Measurements from ENCODE around the gene SPOP.

Gene SPOP

DNA sequence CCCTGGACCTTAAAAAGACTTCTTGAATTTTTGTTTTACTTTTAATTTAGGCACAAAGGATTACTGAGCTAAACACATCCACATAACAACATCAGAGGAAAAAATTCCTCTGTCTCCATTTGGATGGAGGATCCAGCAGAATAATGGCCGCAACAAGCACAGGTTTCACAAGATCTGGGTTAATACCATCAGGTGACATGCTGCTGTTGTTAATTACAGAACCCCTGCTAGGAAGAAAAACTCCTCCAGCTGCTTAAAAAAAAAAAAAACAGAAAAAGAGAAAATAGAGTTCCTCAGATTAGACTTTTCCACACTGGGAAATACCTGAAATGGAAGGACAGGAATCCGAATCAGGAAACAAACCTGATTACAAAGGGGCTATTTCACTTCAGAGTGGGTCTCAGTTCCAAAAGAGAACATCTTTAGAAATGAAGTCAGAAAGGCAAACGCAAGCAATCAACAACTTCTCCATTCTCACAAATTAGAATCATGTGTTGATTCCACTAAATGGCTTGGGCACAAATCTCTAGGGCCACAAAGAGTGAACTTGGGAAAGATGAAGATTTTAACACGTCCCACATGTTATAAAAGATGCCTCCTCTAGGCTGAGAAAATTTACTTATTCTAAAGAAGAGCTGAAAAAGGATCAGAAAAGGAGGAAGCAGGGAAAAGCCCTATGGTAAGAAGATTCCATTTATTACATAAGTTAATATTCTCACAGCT is 44.0 kb downstream of the SPOP start:
- no peak overlapping the region for H3K27ac ChIP-seq
- TF ChIP-seq, protein P1, sequence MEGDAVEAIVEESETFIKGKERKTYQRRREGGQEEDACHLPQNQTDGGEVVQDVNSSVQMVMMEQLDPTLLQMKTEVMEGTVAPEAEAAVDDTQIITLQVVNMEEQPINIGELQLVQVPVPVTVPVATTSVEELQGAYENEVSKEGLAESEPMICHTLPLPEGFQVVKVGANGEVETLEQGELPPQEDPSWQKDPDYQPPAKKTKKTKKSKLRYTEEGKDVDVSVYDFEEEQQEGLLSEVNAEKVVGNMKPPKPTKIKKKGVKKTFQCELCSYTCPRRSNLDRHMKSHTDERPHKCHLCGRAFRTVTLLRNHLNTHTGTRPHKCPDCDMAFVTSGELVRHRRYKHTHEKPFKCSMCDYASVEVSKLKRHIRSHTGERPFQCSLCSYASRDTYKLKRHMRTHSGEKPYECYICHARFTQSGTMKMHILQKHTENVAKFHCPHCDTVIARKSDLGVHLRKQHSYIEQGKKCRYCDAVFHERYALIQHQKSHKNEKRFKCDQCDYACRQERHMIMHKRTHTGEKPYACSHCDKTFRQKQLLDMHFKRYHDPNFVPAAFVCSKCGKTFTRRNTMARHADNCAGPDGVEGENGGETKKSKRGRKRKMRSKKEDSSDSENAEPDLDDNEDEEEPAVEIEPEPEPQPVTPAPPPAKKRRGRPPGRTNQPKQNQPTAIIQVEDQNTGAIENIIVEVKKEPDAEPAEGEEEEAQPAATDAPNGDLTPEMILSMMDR (conservative IDR thresholded peaks at IDR 0.05), result no peak

DNA sequence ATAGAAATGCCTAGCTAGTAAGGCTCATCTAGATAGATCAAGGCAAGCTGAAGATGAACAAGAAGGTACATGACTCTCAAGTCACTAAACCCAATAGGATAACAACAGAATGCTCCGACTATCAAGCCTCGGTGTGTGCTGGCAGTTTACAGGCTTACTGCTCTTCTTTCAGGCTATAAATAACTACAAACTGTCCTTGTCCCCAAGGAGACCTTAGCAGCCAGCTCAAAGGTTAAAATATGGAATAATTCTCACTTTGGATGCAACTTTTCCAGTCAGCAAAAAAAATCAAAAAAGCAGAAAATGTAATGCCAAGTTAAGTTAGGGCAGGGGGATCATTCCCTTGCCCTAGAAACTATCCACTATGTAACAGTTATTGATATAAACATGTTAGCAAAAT is 44.6 kb downstream of the SPOP start:
- TF ChIP-seq, protein P1 (conservative IDR thresholded peaks at IDR 0.05), result no peak
- no peak overlapping the region for H3K27ac ChIP-seq

DNA sequence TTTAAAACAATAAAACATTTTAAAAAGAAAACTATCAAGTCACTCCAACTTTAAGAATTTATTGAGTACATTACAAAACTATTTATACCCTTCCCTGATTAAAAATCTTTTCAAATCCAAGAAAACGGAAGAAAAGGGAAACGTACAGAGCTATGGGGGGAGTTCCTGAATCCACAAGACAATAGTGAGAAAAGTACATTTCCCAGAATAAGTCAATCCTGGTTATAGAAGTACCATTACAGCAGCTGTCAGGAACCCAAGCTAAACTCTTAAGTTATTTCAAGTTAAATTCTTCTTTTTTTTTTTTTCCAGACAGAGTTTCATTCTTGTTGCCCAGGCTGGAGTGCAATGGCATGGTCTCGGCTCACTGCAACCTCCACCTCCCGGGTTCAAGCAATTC is 45.7 kb downstream of the SPOP start:
- TF ChIP-seq, protein P1 (conservative IDR thresholded peaks at IDR 0.05), result no peak
- no peak overlapping the region for H3K27ac ChIP-seq

DNA sequence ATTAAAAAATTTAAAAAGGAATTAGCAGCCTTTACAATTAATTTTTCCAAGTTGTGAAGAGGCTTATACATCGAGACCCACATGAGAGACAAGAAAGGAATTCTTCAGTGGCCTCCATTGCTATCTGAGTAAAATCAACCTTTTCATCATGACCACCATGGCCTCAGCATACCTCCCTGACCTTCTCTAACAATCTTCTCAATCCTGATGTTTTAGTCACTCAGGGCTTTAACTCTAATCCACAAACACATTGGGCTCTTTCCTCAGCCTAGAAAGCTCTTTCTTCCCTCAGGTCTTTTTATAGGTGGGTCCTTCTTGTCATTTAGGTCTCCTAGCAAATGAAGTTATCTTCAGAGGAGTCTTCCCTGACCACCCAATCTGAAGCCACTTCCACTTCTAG is 46.4 kb downstream of the SPOP start:
- H3K27ac ChIP-seq, result no peak overlapping the region
- TF ChIP-seq, protein P1 (conservative IDR thresholded peaks at IDR 0.05), result no peak

DNA sequence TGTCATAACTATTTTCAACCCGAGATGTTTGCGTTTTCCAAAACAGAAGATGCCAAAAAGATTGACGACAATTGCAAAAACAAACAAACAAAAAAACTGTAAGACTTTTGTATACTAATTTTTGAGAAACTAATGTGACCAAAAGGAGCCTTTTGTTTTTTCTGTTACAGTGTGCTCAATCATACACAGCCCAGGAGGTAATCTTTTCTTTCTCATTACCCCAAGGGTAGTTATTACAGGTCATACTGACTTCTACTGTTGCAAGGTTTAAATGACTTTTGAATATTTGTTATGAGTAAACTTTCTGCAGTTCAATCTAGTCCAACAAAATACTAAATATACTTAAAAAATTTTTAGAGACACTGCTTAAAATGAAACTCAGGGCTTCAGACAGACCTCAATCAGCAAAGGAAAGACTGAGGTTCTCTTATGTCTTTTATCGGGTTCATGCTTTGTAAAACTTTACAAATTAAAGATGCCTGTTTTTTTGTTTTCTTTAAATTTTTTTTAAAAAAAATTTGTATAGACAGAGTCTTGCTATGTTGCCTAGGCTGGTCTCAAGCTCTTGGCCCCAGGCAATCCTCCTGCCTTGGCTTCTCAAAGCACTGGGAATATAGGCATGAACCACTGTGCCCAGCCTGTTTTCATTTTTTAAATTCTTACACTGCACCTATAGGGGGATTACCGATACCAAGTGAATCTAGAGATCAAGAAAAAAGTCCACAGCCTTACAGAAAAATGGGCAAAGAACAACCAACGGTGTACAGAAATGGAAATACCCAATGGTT is 47.6 kb downstream of the SPOP start:
- no peak overlapping the region for H3K27ac ChIP-seq
- TF ChIP-seq, protein P1 (conservative IDR thresholded peaks at IDR 0.05), result no peak

DNA sequence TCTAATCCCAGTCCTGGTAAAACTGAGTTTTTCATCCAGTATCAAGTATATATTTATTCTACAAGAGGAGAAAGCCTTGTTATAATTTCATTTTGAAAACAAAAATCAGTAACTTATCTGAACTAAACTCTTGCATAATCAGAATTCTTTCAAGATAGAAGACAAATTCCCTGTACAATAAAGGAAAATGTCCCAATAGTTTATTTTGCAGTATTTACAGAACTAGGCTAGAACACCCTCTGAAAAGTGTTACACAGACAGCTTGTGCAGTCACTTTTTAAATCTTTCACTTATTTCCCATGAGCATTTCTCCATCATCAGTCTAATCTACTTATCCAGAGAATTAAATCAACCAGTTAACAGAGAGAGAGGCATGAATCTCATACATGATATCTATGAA is 48.5 kb downstream of the SPOP start:
- TF ChIP-seq, protein P1 (conservative IDR thresholded peaks at IDR 0.05), result no peak
- H3K27ac ChIP-seq, result no peak overlapping the region

DNA sequence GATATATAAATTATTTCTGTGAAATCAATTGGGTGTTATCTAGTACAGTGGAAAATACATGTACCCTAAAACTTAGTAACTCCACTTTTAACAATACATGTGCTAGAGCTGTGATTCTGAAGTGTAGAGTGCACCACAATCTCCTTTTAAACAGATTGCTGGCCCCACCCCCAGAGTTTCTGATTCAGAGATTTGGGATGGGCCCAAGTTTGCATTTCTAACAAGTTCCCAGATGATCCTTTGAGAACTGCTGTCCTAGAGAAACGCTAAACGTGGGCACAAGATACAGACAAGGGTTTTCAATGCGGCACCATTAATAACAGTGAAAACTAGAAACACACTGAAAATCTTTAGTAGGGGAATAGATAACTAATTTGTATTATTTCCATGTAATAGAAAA is 53.0 kb downstream of the SPOP start:
- H3K27ac ChIP-seq, result no peak overlapping the region
- TF ChIP-seq, protein P1 (conservative IDR thresholded peaks at IDR 0.05), result no peak

All from VCaP (cell line).